HG02763 (cell line): ENCODE data around the gene ZNF787.

ENCODE experiments used
- ATAC-seq: cut with Tn5 transposase; IDR thresholded peaks from one replicate; pipeline ENCODE4 v1.9.1; 2021; ENCODE audit warnings: mild to moderate bottlenecking, moderate library complexity; ENCODE audit not compliant: unreplicated experiment

The ZNF787 gene

DNA sequence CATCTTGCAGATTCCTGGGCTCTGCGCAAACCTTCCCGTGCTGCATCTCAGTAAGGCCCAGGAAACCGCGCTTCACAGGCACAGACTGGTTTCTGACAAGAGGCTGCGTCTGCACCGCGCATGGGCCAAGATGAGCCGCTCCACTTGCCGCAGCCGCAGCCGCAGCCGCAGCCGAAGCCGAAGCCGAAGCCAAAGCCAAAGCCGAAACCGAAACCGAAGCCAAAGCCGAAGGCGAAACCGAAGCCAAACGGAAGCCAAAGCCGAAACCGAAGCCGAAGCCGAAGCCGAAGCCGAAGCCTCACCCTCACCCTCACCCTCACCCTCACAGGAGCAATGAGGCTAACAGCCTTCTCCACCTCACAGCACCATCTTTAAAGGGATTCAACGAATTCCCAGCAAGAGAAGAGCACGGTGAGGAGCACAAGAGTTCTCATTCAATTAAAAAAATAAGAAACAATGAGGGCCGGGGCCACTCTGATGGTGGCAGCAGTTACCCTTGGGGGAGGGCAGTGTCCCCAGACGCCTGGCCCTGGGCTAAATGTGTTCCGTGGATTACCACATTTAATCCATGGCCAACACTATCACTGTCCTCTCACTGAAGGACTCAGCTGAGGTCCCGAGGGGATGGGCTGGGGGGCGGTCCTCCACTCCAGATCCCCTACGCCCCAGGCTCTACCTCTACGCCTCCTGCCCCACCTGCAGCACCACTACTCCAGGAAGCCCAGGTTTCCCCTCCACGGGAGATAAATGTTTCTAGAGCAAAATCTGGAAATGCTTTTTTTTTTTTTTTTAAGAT, 29.1 kb downstream of the ZNF787 start:
- ATAC-seq, result no peak

DNA sequence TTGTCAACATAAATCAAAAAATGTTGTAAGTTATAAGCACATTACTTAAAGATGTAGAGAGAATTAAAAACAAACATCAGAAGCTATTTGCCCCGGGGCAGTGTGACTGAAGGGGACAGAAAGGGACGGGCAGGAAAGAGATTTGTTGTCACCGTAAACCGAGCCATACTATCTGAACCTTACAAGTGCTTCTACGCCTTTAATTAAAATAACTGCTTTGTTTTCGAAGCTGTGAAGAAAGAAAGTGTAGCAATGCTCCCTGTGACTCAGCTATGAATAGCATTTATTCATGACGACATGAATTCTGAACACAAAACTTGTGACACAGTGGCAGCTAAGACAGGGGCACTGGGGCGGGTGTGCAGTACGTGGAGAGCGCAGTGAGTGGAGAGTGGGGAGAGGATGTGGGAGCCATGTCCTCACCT, 30.0 kb downstream of the ZNF787 start:
- ATAC-seq, result no peak

DNA sequence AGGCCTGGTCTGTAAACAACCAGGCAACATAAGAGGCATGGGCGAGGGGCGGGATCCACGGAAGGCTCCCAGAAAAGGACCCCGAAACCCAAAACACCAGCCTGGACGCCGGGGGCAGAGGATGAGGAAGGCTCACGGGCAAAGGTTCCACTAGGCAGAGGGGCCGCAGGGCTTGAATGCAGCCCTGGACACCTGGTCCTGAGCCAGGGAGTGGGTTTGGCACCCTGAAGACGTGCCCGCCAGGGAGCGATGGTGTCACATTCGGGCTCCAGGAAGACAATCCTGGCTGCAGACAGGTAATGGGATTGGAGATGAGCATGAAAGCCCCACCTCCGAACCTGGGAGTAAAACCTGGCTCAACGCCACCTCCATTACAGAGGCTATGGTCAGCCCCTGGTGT, 31.8 kb downstream of the ZNF787 start:
- ATAC-seq, result no peak

DNA sequence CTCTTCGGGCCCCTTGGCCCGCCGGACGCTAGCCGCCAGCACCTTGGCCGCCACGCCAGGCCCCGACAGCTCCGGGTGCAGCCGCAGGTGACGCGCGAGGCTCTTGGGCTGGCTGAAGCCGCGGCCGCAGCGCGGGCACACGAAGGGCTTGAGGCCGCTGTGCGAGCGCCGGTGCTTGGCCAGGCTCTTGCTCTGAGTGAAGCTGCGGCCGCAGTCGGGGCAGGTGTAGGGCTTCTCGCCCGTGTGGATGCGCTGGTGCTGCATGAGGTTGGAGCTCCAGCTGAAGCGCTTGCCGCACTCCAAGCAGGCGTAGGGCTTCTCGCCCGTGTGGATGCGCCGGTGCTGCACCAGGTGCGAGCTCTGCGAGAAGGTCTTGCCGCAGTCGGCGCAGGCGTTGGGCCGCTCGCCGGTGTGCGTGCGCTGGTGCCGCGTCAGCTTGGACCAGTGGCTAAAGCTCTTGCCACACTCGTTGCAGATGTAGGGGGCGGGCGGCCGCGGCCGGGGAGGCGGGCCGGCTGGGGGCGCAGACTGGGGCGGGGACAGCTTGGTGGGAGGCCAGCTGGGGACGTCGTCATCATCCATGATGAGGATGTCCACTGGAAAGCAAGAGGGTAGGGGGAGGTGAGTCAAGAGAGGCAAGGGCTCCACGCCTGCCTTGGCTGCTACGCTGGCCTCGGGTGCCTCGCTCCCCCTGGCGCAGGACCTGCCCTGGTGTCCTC, 32.4 kb downstream of the ZNF787 start:
- no peak for ATAC-seq

DNA sequence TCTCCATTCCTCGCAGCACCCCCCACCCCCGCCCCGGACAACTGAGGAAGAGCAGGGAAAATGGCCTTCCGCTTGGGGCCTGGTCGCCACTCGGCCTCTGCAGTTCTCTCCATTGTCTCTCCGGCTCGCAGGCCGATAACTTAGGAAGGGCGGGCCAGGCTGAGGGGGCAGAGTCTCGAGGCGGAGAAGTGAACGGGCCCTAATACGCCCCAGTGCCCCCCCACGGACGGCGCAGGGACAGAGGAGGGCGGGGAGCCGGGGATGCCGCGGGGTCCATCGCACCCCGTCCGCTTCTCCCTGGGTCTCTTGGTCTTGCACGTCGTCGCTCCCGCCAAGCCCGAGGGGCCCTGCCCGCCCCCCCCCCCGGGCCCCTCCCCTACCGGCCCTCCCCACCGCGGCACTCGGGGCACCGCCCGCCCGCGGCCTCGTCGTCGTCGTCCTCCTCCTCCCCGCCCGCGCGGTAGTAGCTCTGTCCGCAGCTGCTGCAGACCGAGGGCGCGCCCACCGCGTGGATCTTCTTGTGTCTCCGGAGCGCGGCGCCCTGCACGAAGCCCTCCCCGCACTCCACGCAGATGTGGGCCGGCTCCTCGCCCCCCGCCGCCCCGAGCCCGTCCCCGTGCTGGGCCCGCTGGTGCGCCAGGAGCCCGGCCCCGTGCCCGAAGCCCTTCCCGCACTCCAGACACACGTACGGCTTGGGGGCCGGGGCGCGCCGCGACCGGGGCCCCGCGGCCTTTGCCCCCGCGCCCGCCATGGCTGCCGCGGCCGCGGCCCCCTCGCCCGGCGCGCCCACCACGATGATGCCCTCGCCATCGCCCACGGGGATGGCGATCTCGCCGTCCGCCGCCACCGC, 33.2 kb downstream of the ZNF787 start:
- no peak for ATAC-seq

DNA sequence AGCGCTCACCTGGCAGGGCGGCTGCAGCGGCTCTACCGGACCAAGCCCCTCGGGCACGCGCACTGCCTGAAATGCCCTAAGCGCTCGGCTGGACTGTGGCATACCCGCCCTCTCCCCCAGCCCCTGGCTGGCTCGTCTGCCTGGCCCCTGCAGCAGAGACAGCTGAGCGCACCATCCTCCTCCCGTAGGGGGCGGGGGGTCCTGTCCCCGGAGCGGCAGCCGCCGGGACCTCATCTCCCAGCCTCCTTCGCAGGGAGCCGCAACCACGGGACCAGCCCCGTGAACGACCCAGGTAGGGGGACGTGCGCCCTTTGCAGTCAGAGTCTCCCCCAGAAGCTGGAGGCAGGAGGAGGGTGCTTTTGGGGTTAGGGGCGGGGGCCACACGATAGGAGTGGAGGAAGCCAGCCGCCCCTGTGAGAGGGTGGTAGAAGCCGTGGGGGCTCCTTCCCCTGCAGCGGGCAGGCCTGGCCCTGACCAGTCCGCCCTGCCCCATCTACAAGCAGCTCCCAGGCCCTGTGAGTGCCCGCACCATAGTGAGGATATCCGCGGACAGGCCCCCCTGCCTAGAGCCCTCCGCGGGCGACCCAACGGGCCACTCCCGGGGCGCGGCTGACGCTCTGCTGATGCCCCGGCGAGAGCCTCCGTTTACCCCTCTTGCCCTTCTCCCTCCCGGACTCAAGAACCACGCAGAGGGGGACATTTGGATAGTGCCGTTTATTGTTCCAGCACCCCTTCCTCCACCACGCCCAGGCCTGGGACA, 34.2 kb downstream of the ZNF787 start:
- ATAC-seq, result no peak

DNA sequence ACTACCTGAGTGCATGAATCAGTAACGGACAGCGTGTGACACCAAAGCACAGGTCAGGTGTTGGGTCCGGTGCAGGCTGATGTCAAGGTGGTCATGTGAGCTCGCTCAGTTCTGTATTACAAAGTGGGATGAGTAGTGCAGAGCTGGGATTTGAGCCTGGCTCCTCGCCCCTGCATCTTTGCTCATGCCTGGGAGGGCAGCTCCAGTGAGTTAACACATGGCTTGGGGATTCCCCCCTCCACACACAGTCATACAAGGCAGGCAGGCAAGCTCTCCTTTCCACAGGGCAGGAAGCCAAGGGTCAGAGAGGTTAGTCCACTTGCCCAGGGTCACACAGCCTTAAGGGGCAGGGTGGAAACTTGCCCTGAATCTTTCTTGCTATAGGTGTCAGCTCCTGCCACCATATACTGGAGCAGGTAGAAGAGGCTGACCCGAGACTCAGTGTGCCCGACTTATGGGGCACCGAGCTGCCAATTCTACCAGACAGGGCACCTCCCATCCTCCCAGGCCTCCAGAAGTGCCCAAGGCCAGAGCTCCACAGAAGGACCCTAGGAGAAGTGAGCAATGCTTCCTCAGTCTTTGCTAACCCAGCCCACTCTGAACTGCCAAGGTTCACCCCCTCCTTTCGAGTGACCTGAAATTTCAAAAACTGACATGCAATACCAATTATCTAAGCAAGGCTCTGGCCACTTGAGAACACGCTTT, 35.4 kb downstream of the ZNF787 start:
- no peak for ATAC-seq

DNA sequence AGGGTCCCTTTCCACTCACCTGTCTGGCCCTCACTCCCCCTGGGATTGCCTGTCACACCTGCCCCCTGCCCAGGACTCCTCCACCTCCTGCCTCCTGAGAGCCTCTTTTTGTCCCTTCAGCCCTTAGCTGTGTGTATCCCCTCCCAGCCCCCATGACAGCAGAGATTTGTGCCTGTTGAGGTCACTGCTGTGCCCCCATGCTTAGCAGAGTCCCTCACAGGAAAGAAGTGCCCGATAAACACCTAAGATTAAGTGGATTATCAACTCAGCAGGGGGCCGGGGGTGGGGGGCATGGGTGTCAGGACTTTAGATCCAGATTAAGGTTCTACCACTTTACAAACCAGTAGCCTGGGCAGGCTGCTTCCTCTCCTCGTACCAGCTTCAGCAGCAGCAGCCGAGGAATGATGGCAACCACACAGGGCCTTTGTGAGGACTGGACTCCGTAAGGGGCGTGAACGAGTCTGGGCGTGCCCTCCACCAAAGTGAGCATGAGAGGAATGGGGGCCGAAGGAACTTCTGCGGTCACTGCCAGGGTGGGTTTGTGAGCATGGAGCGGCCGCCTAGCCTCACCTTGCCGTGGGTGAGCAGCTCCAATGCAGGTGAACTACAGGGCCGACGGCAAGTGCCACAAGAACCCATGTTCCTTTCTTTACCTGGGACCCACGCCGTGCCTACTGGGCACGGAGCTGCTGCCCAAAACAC, 36.1 kb downstream of the ZNF787 start:
- ATAC-seq, result no peak

DNA sequence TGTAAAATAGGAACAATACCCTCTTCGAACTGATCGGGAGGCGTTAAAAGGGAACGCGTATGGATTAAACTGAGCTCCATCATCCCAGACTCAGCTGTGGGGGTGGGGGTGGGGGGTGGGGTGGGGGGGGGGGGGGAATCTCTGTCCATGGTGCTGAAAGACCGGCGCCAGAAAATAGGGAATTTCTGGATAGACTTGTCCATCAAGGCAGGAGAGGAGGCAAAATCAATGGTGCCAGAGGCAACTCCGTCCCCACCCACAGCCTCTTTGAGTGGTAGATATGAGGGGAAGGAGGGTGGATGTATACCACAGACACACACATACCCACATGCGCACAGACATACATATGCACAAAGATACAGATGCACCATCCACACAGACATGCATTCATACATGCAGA, 37.4 kb downstream of the ZNF787 start:
- no peak for ATAC-seq

DNA sequence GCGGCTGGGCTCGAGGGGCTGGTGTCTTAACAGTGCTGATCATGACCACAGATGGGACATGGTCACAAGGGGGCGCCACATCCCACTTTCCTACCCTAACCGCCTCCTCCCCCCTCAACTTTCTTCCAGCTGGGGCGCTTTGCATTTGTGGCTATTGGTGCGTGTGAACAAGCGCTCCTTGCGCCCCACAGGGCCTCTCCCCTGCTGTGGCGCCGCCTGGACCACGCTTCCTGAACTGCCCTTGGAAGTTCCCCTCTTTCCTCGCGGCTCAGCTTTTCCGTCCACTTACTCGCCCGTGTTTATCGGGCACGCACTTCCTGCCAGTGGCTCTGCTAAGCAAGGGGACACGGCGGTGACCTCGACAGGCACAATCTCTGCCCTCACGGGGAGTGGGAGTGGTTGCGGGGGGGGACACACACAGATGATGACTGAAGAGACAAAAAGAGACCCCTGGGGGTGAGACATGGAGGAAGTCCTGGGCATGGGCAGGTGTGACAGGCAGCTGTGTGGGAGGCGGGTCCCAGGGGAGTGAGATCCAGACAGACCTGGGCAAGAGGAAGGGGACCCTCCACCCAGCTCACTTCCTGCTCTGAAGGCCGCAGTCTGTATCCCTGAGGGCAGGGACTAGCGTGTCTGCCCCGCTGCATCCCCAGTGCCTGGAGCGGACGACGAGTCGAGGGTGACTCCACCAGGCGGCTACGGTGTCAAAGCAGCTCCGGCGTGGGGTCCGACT, 40.3 kb downstream of the ZNF787 start:
- peak; percentile 76 for ATAC-seq

DNA sequence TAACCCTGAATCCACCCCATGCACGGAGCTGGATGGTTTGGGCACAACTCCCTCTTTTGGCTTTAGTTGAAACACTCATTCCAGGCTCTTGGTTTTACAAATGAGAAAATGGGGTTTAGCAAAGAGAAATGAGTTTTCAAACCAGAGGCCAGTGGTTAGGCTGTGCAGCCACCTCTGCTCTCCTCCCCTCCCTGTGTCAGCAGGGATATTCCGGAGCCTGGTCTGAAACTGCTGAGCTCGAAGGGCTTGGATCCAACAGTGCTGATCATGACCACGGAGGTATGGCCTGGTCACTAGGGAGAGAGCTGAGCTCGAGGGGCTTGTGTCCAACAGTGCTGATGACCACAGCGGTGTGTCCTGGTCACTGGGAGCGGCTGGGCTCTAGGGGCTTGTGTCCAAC, 41.5 kb downstream of the ZNF787 start:
- no peak for ATAC-seq

DNA sequence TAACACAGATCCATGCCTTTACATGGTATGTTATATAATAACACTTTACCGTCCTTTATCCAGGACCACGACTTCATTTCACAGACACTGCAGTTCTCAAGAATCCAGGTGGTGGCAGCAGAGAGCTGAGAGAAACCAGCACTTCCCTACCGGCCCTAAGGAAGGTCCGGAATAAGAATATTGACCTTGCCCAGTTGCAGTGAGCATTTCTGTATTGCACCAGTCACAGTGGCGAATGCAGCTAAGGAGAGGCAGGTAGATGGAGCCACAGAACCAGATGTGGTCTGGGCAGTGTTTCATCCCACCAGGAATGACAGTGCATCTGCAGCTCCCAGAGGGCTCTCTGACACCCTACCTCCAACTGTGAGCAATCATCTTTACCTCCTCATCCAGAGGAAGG, 44.6 kb downstream of the ZNF787 start:
- ATAC-seq, result no peak

DNA sequence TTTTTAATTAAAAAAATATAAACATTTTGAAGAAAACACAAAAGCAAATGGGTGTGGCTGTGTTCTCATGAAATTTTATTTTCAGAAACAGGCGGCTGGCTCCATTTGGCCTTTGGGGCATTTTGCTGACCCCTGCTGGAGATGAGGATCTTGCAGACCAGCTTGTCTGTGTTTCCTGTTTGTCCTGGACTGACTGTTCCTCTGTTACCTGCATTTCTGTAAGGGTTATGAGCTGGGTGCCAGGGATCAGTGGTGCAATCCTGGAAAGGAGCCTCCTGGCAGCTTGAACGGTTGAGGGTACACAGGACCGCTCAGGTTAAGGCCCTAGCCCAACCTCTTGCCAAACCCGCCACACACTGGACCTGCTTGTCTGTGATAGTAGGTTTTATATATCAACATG, 49.9 kb downstream of the ZNF787 start:
- ATAC-seq, result no peak

DNA sequence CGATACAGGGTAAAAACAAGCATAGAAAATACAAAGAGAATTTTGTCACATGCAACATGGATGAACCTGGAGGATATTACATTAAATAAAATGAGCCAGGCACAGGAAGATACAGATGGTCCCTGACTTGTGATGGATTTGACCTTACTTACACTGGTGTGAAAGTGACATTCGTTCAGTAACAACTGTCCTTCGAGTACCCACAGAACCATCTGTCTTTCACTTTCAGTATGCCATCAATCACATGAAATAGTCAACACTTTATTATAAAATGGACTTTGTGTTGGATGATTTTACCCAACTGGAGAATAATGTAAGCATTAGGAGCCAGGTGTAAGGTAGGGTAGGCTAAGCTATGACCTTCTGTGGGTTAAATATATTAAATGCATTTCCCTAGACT, 51.5 kb downstream of the ZNF787 start:
- ATAC-seq, result no peak

DNA sequence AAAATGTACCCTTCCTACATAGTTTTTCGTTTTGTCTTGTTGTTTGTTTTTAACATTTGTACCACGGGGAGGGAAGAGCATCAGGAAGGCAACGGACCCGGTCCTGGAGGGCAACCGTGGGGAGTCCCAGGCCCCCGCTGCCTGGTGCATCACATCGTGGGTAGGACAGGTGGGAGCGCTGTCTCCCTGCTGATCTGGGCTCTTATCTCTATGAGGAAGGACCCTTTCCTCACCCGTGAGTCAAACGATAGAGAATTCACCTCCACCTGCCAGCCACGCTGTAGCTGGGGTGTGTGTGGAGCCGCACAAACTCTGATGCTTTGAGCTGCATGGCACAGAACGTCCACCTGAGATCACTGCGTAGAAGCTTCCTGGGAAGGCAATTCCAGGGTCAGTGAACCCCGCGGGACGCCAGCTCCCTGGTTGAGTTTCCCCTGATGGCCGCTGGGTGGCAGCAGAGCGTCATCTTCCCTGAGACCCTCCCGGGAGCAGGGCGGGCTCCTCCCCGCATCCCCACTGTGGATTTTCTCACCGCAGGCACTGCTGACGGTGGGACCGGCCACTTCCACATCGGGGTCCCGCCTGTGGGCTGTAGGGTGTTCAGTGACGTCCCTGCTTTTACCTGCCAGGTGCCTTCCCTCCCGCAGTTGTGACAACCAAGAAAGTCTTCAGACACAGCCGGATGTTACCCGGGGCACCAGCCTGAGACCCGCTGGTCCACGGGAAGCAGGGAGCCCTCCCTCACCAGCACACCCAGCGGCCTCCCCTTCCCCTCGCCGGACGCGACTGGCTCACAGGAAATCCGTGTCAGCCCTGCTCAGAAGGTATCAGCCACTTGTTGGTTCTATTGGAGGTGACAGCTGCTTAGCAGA, 54.7 kb downstream of the ZNF787 start:
- no peak for ATAC-seq

DNA sequence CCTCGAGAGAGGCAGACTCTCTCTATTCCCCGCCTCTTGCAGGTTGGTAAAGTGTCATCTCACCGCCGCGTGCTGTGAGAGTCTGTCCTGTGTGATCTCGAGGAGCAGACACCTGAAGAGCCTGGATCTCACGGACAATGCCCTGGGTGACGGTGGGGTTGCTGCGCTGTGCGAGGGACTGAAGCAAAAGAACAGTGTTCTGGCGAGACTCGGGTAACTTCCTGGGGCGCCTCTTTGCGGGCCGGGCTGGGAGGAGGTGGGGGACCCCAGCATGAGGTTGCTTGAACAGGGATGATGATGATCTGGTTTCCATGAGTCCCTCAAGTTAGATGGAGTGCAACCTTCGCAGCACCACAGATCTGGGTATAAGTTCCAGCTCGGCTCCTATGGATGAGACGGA, 67.5 kb downstream of the ZNF787 start:
- no peak for ATAC-seq
